Astrocyte of the cerebellum (primary cell): ENCODE measurements around the gene NIM1K.

ENCODE experiments used
- DNase-seq: peaks from one replicate; pipeline ENCODE4 v3.0.0-alpha.2; 2011; ENCODE audit warnings: low read depth
- H3K4me3 ChIP-seq: 2 replicates; pipeline ENCODE4 v1.5.1; 2011; ENCODE audit warnings: mild to moderate bottlenecking, low read depth, low read length, moderate library complexity
- CTCF ChIP-seq: IDR thresholded peaks from 2 replicates; pipeline ENCODE4 v1.5.1; 2012; ENCODE audit warnings: low read length, low read depth, moderate library complexity, mild to moderate bottlenecking; ENCODE audit errors: missing control alignments
- in situ Hi-C: cut with HindIII; loops from 2 replicates; pipeline ENCODE4 v1.10.0; 2017; ENCODE audit warnings: low sequenced_read_pairs

The NIM1K gene

GRCh38 chr5:43232943-43233833 lies 41.2 kb downstream of the NIM1K start:
- in situ Hi-C loops = no loop called here
- TF ChIP-seq CTCF = no peak
- no peak overlapping the region for H3K4me3 ChIP-seq
- DNase-seq = no peak

- no peak for TF ChIP-seq CTCF
- no peak for DNase-seq
- H3K4me3 ChIP-seq = no peak overlapping the region
- in situ Hi-C loops = no loop called here
Observed at GRCh38 chr5:43233946-43234345, 41.9 kb downstream of the NIM1K start.

- DNase-seq = no peak
- no peak for TF ChIP-seq CTCF
- in situ Hi-C loops = no loop called here
- H3K4me3 ChIP-seq = no peak overlapping the region
Observed at GRCh38 chr5:43236653-43237355, 44.8 kb downstream of the NIM1K start.

- no peak for TF ChIP-seq CTCF
- in situ Hi-C loops = no loop called here
- no peak overlapping the region for H3K4me3 ChIP-seq
- DNase-seq = no peak
Observed at GRCh38 chr5:43242196-43242595, 50.2 kb downstream of the NIM1K start.

- H3K4me3 ChIP-seq = no peak overlapping the region
- no peak for DNase-seq
- in situ Hi-C loops = no loop called here
- no peak for TF ChIP-seq CTCF
Observed at GRCh38 chr5:43243270-43243669, 51.2 kb downstream of the NIM1K start.

- no peak for TF ChIP-seq CTCF
- H3K4me3 ChIP-seq = no peak overlapping the region
- in situ Hi-C loops = no loop called here
- no peak for DNase-seq
Observed at GRCh38 chr5:43244823-43245565, 53.0 kb downstream of the NIM1K start.
